ENCODE measurements around the gene NECTIN4.
"Not testable (repeated sequence)": the region's sequence is repeated elsewhere in the genome, so short reads cannot be mapped to it uniquely, and the experiment has no call there.

Gene NECTIN4

GRCh38 chr1:161082483-161082882 is 6.9 kb downstream of the NECTIN4 start:
- DNase-seq (ENCODE audit: low read depth), result no peak

GRCh38 chr1:161081519-161081918 is 7.8 kb downstream of the NECTIN4 start:
- DNase-seq (ENCODE audit: low read depth), result no peak

GRCh38 chr1:161080441-161081405 is 8.6 kb downstream of the NECTIN4 start:
- DNase-seq (ENCODE audit: low read depth), result no peak

GRCh38 chr1:161079436-161080110 is 9.8 kb downstream of the NECTIN4 start:
- DNase-seq (ENCODE audit: low read depth), result no peak

GRCh38 chr1:161077426-161077825 is 11.9 kb downstream of the NECTIN4 start:
- no peak for DNase-seq (ENCODE audit: low read depth)

GRCh38 chr1:161076410-161076809 is 12.9 kb downstream of the NECTIN4 start:
- DNase-seq (ENCODE audit: low read depth), result no peak

- DNase-seq (ENCODE audit: low read depth), result no peak
Measured at GRCh38 chr1:161074676-161075368, 14.5 kb downstream of the NECTIN4 start.

GRCh38 chr1:161073474-161074121 is 15.8 kb downstream of the NECTIN4 start:
- no peak for DNase-seq (ENCODE audit: low read depth)

GRCh38 chr1:161072751-161073449 is 16.5 kb downstream of the NECTIN4 start:
- DNase-seq (ENCODE audit: low read depth), result no peak

GRCh38 chr1:161071886-161072371 is 17.4 kb downstream of the NECTIN4 start:
- peak; percentile 27 for DNase-seq (ENCODE audit: low read depth)

- no peak for DNase-seq (ENCODE audit: low read depth)
Measured at GRCh38 chr1:161070761-161071160, 18.6 kb downstream of the NECTIN4 start.

GRCh38 chr1:161069731-161070270 is 19.6 kb downstream of the NECTIN4 start, which contains the start of gene ARHGAP30:
ARHGAP30 (minus strand) TSS chr1:161069891; CDS start chr1:161069624, 267 bp downstream.
- DNase-seq (ENCODE audit: low read depth), result peak; percentile 74

GRCh38 chr1:161069241-161069640 is 20.1 kb downstream of the NECTIN4 start:
- DNase-seq (ENCODE audit: low read depth), result no peak

GRCh38 chr1:161068306-161069234 is 20.8 kb downstream of the NECTIN4 start:
- DNase-seq (ENCODE audit: low read depth), result peak; percentile 72

GRCh38 chr1:161066694-161067093 is 22.7 kb downstream of the NECTIN4 start:
- no peak for DNase-seq (ENCODE audit: low read depth)

GRCh38 chr1:161065681-161066080 is 23.7 kb downstream of the NECTIN4 start:
- not testable (repeated sequence) for DNase-seq (ENCODE audit: low read depth)

- not testable (repeated sequence) for DNase-seq (ENCODE audit: low read depth)
Measured at GRCh38 chr1:161063936-161064335, 25.4 kb downstream of the NECTIN4 start.

GRCh38 chr1:161061419-161061818 is 27.9 kb downstream of the NECTIN4 start:
- no peak for DNase-seq (ENCODE audit: low read depth)

GRCh38 chr1:161059293-161059692 is 30.1 kb downstream of the NECTIN4 start:
- DNase-seq (ENCODE audit: low read depth), result no peak

- DNase-seq (ENCODE audit: low read depth), result no peak
Measured at GRCh38 chr1:161054805-161055204, 34.6 kb downstream of the NECTIN4 start.
